HFFc6 (cell line): ENCODE data around the gene WDR5. TPM values are rescaled to one million over a fixed set of nuclear protein-coding genes. Genes with fewer than 3 reads are reported as not detected.

ENCODE experiments used
- DNase-seq: peaks from one replicate; pipeline ENCODE4 v3.0.0-alpha.2; 2018
- H3K27ac Mint-ChIP-seq: 2 replicates; pipeline ENCODE4 v1.8.0; 2020; ENCODE audit warnings: mild to moderate bottlenecking, mixed read lengths
- H3K27me3 Mint-ChIP-seq: 2 replicates; pipeline ENCODE4 v1.8.0; 2021; ENCODE audit warnings: mild to moderate bottlenecking, moderate library complexity, mixed read lengths; ENCODE audit not compliant: insufficient read depth
- H3K36me3 Mint-ChIP-seq: 2 replicates; pipeline ENCODE4 v1.8.0; 2021; ENCODE audit warnings: low read depth, mixed read lengths
- H3K4me1 Mint-ChIP-seq: 2 replicates; pipeline ENCODE4 v1.8.0; 2020; ENCODE audit warnings: low read depth, mixed read lengths
- H3K4me3 Mint-ChIP-seq: 2 replicates; pipeline ENCODE4 v1.8.0; 2020; ENCODE audit warnings: mild to moderate bottlenecking, moderate library complexity, mixed read lengths
- H3K9me3 Mint-ChIP-seq: 2 replicates; pipeline ENCODE4 v1.8.0; 2020; ENCODE audit warnings: mild to moderate bottlenecking, mixed read lengths
- CTCF ChIP-seq: fragments of 200-600 bp; sonication (generic); IDR thresholded peaks from 2 replicates; pipeline ENCODE4 v1.5.0; 2021; ENCODE audit warnings: antibody characterized with exemption, mild to moderate bottlenecking
- total RNA-seq, 6 experiments: library from RNA; stranded (reverse); fragmentation: NEBNext Ultra II Directional; extraction: Animal tissue kit (Norgen Biotek cat#: 25700); gene quantifications; 2 replicates in 1 of 6; 3 replicates in 5 of 6; pipeline ENCODE4 v1.2.3, GENCODE V29; 2021

The WDR5 gene
- total RNA-seq, 6 experiments from 2014 or later = 24.6 to 31.1 (median 26.8) TPM

GRCh38 chr9:134176599-134176968, 40.7 kb downstream of the WDR5 start:
- no peaks in the 10 kb centered on the region for H3K9me3 Mint-ChIP-seq
- no peak overlapping the region for H3K27ac Mint-ChIP-seq
- peaks cover 35% of the 10 kb centered on the region for H3K27me3 Mint-ChIP-seq
- H3K36me3 Mint-ChIP-seq = no peaks in the 10 kb centered on the region
- no peaks in the 10 kb centered on the region for H3K4me1 Mint-ChIP-seq
- no peak overlapping the region for H3K4me3 Mint-ChIP-seq
- DNase-seq = no peak
- no peak for TF ChIP-seq CTCF

- no peak for TF ChIP-seq CTCF
- Mint-ChIP-seq H3K4me1 (no peaks in the 10 kb centered on the region), H3K27ac (no peak overlapping the region), H3K4me3 (no peak overlapping the region), H3K27me3 (peaks cover 37% of the 10 kb centered on the region), H3K36me3 (no peaks in the 10 kb centered on the region), H3K9me3 (no peaks in the 10 kb centered on the region)
- DNase-seq = no peak
Measured at GRCh38 chr9:134177186-134177585, 41.3 kb downstream of the WDR5 start.

GRCh38 chr9:134177624-134178393, 41.9 kb downstream of the WDR5 start:
- Mint-ChIP-seq H3K27ac (no peak overlapping the region), H3K4me1 (no peaks in the 10 kb centered on the region), H3K9me3 (peaks cover 6% of the 10 kb centered on the region), H3K36me3 (no peaks in the 10 kb centered on the region), H3K27me3 (peaks cover 37% of the 10 kb centered on the region), H3K4me3 (no peak overlapping the region)
- no peak for DNase-seq
- TF ChIP-seq CTCF = no peak

GRCh38 chr9:134178394-134178767, 42.5 kb downstream of the WDR5 start:
- Mint-ChIP-seq H3K27me3 (peaks cover 37% of the 10 kb centered on the region), H3K4me1 (no peaks in the 10 kb centered on the region), H3K4me3 (no peak overlapping the region), H3K36me3 (no peaks in the 10 kb centered on the region), H3K27ac (no peak overlapping the region), H3K9me3 (peaks cover 8% of the 10 kb centered on the region)
- DNase-seq = no peak
- no peak for TF ChIP-seq CTCF

GRCh38 chr9:134178768-134179551, 43.1 kb downstream of the WDR5 start:
- no peak overlapping the region for H3K4me3 Mint-ChIP-seq
- no peak for TF ChIP-seq CTCF
- H3K36me3 Mint-ChIP-seq = no peaks in the 10 kb centered on the region
- H3K27me3 Mint-ChIP-seq = peaks cover 37% of the 10 kb centered on the region
- peaks cover 8% of the 10 kb centered on the region for H3K9me3 Mint-ChIP-seq
- no peak for DNase-seq
- no peak overlapping the region for H3K27ac Mint-ChIP-seq
- no peaks in the 10 kb centered on the region for H3K4me1 Mint-ChIP-seq
